ENCODE results near the gene MICU1. TPM values are rescaled to one million over a fixed set of nuclear protein-coding genes. Genes with fewer than 3 reads are reported as not detected.

MICU1 gene
- total RNA-seq, 2 donors from 2014 or later: 36.6 to 37.6 TPM

DNA sequence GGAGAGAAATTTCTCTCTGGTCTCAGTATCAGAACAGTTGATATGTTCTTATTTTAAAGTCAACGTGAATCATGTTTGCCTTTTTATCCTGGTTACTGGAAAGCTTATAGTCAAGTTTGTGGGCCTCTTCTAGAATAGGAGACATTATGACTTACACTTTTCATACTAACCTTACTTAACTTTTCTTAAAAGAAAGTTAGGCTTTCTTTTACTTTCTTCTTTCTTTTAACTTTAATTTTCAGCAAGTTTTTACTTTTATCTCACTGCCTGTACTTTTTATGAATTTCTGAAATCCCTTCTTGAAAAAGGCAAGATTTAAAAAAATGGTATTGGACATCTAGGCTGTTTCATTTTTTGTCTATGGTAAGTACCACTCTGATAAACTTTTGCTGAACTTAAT is 195.9 kb downstream of the MICU1 start:
- Mint-ChIP-seq H3K4me3 (no peak overlapping the region), H3K36me3 (ENCODE audit: insufficient read depth in 2 of 2) (no peaks in the 10 kb centered on the region), H3K27me3 (ENCODE audit: low read depth) (no peaks in the 10 kb centered on the region), H3K27ac (no peak overlapping the region), H3K4me1 (ENCODE audit: low read depth) (no peaks in the 10 kb centered on the region), H3K9me3 (no peaks in the 10 kb centered on the region)
- no peak for ATAC-seq (replicated peaks in 1 of 2)
- DNase-seq: no peak

DNA sequence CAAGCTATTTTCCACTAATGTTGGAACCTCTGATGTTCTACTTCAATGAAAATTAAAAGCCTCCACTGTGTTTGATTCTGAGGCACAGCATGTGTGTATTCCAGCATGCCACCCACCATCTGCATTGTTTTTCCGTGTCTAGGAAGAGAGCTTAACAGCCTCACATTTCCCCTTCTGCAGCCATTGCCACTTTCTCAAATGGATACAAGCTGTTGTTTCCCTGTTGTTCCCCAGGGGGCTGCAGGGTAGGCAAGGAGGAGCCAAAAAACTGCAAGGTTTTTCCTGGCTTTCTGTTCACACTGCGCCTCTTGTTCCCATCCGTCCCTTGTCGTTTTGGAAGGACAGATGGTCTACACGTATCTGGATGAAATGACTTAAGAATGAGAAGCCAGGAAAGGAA is 198.9 kb downstream of the MICU1 start:
- H3K4me1 Mint-ChIP-seq (ENCODE audit: low read depth): no peaks in the 10 kb centered on the region
- ATAC-seq (replicated peaks in 1 of 2) (no peak), DNase-seq (no peak)
- H3K27me3 Mint-ChIP-seq (ENCODE audit: low read depth): no peaks in the 10 kb centered on the region
- H3K36me3 Mint-ChIP-seq (ENCODE audit: insufficient read depth in 2 of 2): peaks cover 4 to 9% of the 10 kb centered on the region in 2 donors
- H3K4me3 Mint-ChIP-seq: no peak overlapping the region
- H3K9me3 Mint-ChIP-seq: peaks cover 0 to 4% of the 10 kb centered on the region in 2 donors
- H3K27ac Mint-ChIP-seq: no peak overlapping the region

DNA sequence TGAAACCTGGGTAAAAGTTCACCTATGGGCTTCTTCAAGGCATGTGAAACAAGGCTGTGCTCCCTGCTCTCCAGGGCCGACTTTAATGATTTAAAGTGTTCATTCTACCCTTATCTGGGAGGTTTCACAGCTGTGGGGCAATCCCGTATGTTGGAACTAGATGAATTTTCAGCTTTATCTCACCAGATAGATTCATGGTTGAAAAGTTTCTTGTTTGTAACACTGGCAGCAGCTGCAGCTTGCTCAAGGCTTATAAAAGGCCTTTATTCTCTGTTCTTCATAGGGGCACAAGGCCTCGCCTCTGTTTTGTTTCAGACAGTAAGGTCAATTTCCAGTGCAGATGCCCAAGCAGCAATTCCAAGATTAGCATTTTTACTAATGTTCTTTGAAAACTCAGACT is 200.7 kb downstream of the MICU1 start:
- Mint-ChIP-seq H3K36me3 (ENCODE audit: insufficient read depth in 2 of 2) (peaks cover 7 to 13% of the 10 kb centered on the region in 2 donors), H3K9me3 (peaks cover 0 to 4% of the 10 kb centered on the region in 2 donors), H3K27me3 (ENCODE audit: low read depth) (no peaks in the 10 kb centered on the region), H3K4me1 (ENCODE audit: low read depth) (no peaks in the 10 kb centered on the region), H3K4me3 (no peak overlapping the region), H3K27ac (no peak overlapping the region)
- DNase-seq (no peak), ATAC-seq (replicated peaks in 1 of 2) (no peak)

DNA sequence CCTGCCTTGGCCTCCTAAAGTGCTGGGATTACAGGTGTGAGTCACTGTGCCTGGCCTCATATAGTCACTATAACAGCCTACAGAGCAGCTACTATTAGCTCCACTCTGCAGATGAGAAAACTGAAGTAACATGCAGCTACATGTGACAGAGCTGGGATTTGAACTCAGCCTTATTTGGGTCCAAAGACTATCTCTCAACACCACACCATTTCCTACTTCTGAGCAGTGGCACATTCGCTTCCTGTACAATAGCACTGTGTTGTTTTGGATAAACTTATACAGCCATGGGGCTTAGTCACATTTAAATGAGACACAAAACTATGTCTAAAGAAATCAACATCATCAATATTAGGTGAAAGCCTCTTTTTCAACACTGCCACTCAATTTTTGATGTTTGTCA is 201.3 kb downstream of the MICU1 start:
- Mint-ChIP-seq H3K36me3 (ENCODE audit: insufficient read depth in 2 of 2) (peaks cover 7 to 13% of the 10 kb centered on the region in 2 donors), H3K27me3 (ENCODE audit: low read depth) (no peaks in the 10 kb centered on the region), H3K9me3 (peaks cover 0 to 4% of the 10 kb centered on the region in 2 donors), H3K4me3 (no peak overlapping the region), H3K27ac (no peak overlapping the region), H3K4me1 (ENCODE audit: low read depth) (no peaks in the 10 kb centered on the region)
- ATAC-seq (replicated peaks in 1 of 2) (no peak), DNase-seq (no peak)

DNA sequence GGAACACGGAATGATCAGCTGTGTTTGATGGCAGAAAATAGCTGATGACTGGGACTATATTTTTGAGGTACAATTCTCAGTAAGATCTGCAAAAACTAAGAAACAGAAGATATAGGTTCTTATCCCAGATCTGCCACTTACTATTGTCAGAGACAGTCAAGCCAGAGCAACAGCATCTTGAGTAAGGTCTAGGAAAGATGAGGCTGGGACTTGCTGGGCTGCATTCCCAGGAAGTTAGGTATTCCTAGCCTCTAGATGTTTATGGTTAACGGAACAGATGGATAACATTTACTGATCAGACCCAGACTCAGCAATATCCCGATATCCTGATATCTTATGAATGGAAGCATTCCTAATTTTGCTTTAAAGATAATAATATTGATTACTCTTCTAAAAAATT is 202.5 kb downstream of the MICU1 start:
- Mint-ChIP-seq H3K36me3 (ENCODE audit: insufficient read depth in 2 of 2) (peaks cover 7 to 13% of the 10 kb centered on the region in 2 donors), H3K4me1 (ENCODE audit: low read depth) (no peaks in the 10 kb centered on the region), H3K27me3 (ENCODE audit: low read depth) (no peaks in the 10 kb centered on the region), H3K27ac (no peak overlapping the region), H3K4me3 (no peak overlapping the region), H3K9me3 (peaks cover 0 to 4% of the 10 kb centered on the region in 2 donors)
- no peak for ATAC-seq (replicated peaks in 1 of 2)
- DNase-seq: no peak

DNA sequence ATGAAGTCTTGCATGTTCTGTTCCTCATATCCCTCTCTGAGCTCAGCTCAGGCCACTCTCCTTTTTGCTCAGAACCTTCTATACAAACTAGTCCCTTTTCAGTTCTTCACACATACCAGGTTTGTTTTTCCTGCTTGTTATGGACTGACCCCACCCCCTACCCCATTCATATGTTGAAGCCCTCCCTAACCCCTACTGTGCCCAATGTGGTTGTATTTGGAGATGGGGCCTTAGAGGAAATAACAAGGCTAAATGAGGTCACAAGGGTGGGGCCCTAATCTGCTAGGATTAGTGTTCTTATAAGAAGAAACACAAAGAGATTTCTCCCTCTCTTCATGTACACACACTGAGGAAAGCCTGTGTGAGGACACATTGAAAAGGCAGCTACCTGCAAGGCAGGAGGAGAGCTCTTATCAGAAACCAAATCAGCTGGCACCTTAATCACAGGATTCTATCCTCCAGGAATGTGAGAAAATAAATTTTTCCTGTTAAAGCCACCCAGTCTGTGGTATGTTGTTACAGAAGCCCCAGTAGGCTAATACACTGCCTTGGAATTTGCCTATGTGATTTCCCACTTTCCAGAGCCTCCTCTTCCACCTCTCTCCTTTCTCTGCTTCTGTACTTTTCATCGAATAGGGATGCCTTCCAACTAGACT is 203.9 kb downstream of the MICU1 start:
- DNase-seq (no peak), ATAC-seq (replicated peaks in 1 of 2) (no peak)
- H3K36me3 Mint-ChIP-seq (ENCODE audit: insufficient read depth in 2 of 2): peaks cover 7 to 13% of the 10 kb centered on the region in 2 donors
- no peak overlapping the region for H3K27ac Mint-ChIP-seq
- H3K4me3 Mint-ChIP-seq: no peak overlapping the region
- H3K27me3 Mint-ChIP-seq (ENCODE audit: low read depth): no peaks in the 10 kb centered on the region
- no peaks in the 10 kb centered on the region for H3K4me1 Mint-ChIP-seq (ENCODE audit: low read depth)
- peaks cover 0 to 4% of the 10 kb centered on the region in 2 donors for H3K9me3 Mint-ChIP-seq

DNA sequence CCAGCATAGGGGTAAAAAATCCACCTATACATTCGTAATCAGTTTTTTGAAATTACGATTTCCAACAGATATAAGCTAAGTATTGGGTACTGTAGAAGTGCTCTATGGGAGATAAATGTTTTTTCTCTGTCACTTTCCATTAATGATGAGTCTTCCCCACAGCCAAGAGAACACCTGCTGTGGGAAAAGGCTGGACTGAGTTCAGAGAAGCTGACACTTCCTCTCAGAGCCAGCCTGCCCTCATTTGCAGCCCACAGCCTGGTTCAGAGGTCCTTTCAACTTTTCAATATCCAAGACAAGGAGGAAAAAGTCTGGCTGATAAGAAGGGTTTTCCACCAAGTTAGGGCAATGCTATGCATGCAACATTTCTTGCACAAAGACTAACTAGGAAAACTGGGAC is 206.6 kb downstream of the MICU1 start:
- ATAC-seq (replicated peaks in 1 of 2) (no peak), DNase-seq (no peak)
- no peak overlapping the region for H3K27ac Mint-ChIP-seq
- H3K9me3 Mint-ChIP-seq: peaks cover 0 to 4% of the 10 kb centered on the region in 2 donors
- no peaks in the 10 kb centered on the region for H3K27me3 Mint-ChIP-seq (ENCODE audit: low read depth)
- H3K4me3 Mint-ChIP-seq: no peak overlapping the region
- no peaks in the 10 kb centered on the region for H3K4me1 Mint-ChIP-seq (ENCODE audit: low read depth)
- peaks cover 11 to 13% of the 10 kb centered on the region in 2 donors for H3K36me3 Mint-ChIP-seq (ENCODE audit: insufficient read depth in 2 of 2)

DNA sequence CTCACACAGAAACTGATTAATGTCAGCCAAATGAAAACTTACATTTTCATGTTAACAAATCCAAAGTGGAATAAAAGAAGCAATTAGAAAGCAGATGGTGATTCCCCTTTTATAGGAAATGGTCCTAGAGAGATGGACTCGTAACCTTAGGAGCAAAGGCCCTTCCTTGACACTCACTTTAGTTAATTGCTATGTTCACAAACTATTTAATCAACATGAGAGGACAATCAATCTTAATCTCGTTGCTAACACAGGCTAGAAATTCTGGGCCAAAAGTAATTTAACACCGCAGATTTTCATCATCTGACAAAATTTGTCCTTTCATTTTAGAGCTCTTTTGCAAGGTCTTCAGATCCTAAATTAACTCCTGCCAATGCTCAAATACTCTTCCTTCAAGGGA is 207.2 kb downstream of the MICU1 start:
- ATAC-seq (replicated peaks in 1 of 2) (no peak), DNase-seq (no peak)
- peaks cover 11 to 13% of the 10 kb centered on the region in 2 donors for H3K36me3 Mint-ChIP-seq (ENCODE audit: insufficient read depth in 2 of 2)
- peaks cover 0 to 4% of the 10 kb centered on the region in 2 donors for H3K9me3 Mint-ChIP-seq
- no peak overlapping the region for H3K27ac Mint-ChIP-seq
- no peaks in the 10 kb centered on the region for H3K27me3 Mint-ChIP-seq (ENCODE audit: low read depth)
- no peaks in the 10 kb centered on the region for H3K4me1 Mint-ChIP-seq (ENCODE audit: low read depth)
- H3K4me3 Mint-ChIP-seq: no peak overlapping the region

DNA sequence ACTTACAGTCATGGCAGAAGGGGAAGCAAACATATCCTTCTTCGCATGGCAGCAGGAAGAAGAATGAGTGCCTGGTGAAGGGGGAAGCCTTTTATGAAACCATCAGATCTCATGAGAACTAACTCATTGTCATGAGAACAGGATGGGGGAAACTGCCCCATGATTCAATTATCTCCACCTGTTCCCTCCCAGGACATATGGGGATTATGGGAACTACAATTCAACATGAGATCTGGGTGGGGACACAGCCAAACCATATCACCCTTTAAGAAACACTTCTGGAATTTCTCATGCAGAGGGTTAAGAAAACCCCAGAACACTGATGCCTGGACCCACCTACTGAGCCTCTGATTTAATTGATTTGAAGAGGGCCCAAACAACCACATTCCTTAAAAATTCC is 207.9 kb downstream of the MICU1 start:
- Mint-ChIP-seq H3K4me3 (no peak overlapping the region), H3K9me3 (peaks cover 0 to 2% of the 10 kb centered on the region in 2 donors), H3K4me1 (ENCODE audit: low read depth) (no peaks in the 10 kb centered on the region), H3K27me3 (ENCODE audit: low read depth) (no peaks in the 10 kb centered on the region), H3K36me3 (ENCODE audit: insufficient read depth in 2 of 2) (peaks cover 9 to 11% of the 10 kb centered on the region in 2 donors), H3K27ac (no peak overlapping the region)
- ATAC-seq (replicated peaks in 1 of 2) (no peak), DNase-seq (no peak)

DNA sequence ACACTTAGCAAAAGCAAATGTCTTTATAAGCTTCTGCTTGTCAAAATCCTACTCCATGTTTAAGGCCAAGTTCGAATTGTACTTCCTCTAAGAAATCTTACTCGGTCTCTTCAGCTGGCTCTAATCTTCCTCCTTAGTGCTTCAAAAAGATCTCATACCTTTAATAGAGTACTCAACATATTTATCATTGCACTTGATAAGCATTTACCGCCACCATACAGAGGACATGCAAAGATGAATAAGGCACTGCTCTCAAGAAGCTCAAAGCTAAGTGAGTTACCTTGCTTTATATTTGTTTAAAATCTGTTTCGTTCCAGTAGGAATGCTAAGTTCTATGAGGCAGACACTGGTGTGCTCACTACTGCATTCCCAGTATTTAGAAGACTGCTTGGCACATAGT is 209.2 kb downstream of the MICU1 start:
- ATAC-seq (replicated peaks in 1 of 2) (no peak), DNase-seq (no peak)
- Mint-ChIP-seq H3K27ac (no peak overlapping the region), H3K4me3 (no peak overlapping the region), H3K36me3 (ENCODE audit: insufficient read depth in 2 of 2) (peaks cover 3 to 6% of the 10 kb centered on the region in 2 donors), H3K4me1 (ENCODE audit: low read depth) (no peaks in the 10 kb centered on the region), H3K9me3 (no peaks in the 10 kb centered on the region), H3K27me3 (ENCODE audit: low read depth) (no peaks in the 10 kb centered on the region)

DNA sequence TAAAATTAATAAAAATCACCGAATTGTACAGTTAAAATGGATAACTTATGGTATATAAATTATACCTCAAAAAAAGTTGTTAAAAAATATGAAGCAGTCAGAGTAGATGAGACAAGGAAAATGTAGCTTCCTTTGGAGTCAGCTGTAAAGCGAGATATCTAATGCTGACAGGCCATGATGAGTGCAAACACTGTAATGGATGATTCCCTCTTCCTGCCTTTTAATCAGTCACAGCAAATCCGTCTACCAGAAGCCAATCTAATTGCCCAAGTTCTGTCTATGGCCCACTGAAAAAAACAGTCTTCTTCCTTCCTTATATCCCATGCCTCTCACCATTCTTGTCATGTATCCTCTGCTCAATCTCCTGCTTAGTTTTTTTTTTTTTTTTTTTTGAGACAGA is 211.2 kb downstream of the MICU1 start:
- no peaks in the 10 kb centered on the region for H3K27me3 Mint-ChIP-seq (ENCODE audit: low read depth)
- H3K36me3 Mint-ChIP-seq (ENCODE audit: insufficient read depth in 2 of 2): peaks cover 0 to 4% of the 10 kb centered on the region in 2 donors
- no peak overlapping the region for H3K27ac Mint-ChIP-seq
- no peaks in the 10 kb centered on the region for H3K4me1 Mint-ChIP-seq (ENCODE audit: low read depth)
- H3K4me3 Mint-ChIP-seq: no peak overlapping the region
- H3K9me3 Mint-ChIP-seq: no peaks in the 10 kb centered on the region
- no peak for ATAC-seq (replicated peaks in 1 of 2)
- no peak for DNase-seq

DNA sequence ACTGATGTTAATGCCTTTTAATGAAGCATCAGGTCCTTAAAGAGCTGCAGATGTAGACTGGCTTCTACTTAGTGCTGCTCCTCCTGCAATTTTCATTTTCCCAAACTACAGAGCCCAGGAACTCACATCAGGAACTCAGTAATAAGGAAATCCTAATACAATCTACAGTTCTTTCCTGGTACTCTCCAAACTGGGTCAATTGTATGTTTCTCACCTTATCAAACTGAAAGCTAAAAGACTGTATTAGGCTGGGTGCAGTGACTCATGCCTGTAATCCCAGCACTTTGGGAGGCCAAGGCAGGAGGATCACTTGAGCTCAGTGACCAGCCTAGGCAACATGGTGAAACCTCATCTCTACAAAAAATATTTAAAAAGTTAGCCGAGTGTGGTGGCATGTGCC is 216.7 kb downstream of the MICU1 start:
- DNase-seq: no peak
- no peaks in the 10 kb centered on the region for H3K27me3 Mint-ChIP-seq (ENCODE audit: low read depth)

DNA sequence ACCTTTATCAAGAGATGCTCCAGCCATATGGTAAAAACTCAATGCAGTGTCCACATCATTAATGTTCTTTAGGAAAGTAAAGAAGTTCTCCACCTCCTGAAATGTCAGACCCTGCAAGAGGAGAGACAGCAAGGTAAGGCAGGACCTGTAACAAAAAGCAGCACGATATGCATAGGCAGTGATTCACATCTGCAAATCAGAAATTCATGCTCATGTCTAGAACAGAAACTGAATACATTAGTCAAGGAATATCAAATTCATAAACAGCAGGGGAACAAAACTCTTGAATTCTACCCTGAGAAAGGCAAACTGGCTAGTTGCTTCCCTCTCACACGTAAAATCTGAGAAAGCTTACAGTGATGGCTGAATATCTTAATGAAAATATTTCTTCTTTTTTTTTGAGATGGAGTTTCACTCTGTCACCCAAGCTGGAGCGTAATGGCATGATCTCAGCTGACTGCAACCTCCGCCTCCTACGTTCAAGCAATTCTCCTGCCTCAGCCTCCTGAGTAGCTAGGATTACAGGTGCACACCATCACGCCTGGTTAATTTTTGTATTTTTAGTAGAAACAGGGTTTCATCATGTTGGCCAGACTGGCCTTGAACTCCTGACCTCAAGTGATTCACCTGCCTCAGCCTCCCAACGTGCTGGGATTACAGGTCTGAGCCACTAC is 217.8 kb downstream of the MICU1 start:
- Mint-ChIP-seq H3K9me3 (no peaks in the 10 kb centered on the region), H3K4me3 (no peak overlapping the region), H3K27me3 (ENCODE audit: low read depth) (no peaks in the 10 kb centered on the region), H3K36me3 (ENCODE audit: insufficient read depth in 2 of 2) (no peaks in the 10 kb centered on the region), H3K4me1 (ENCODE audit: low read depth) (no peaks in the 10 kb centered on the region), H3K27ac (no peak overlapping the region)
- DNase-seq: no peak
- ATAC-seq (replicated peaks in 1 of 2): no peak

More for the DNA sequence above, 216.7 kb downstream of the MICU1 start:
- H3K36me3 Mint-ChIP-seq (ENCODE audit: insufficient read depth in 2 of 2): no peaks in the 10 kb centered on the region
- H3K27ac Mint-ChIP-seq: no peak overlapping the region
- no peaks in the 10 kb centered on the region for H3K9me3 Mint-ChIP-seq
- no peaks in the 10 kb centered on the region for H3K4me1 Mint-ChIP-seq (ENCODE audit: low read depth)
- ATAC-seq (replicated peaks in 1 of 2): no peak
- H3K4me3 Mint-ChIP-seq: no peak overlapping the region

DNA sequence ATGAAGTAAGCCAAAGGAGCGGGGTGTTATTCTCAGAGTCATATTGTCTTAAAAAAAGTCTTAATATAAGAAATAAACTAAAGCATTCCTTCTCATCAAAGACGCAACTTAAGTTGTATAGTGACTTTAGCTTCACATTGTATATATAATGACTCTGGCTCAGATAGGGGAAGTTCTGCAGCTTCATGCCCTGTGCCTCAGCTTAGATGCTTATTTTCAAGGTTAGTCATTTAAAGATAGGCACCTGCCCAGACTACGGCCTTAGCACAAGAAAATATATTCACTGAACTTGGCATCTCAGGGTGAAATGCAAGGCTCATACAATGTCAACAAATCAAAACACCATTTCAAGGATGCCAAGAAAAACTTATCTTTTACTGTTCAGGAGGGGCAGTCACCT is 218.4 kb downstream of the MICU1 start:
- ATAC-seq (replicated peaks in 1 of 2): no peak
- H3K9me3 Mint-ChIP-seq: no peaks in the 10 kb centered on the region
- H3K27me3 Mint-ChIP-seq (ENCODE audit: low read depth): no peaks in the 10 kb centered on the region

More for the DNA sequence above, 218.4 kb downstream of the MICU1 start:
- Mint-ChIP-seq H3K4me3 (no peak overlapping the region), H3K36me3 (ENCODE audit: insufficient read depth in 2 of 2) (peaks cover 0 to under 1% of the 10 kb centered on the region in 2 donors), H3K27ac (no peak overlapping the region), H3K4me1 (ENCODE audit: low read depth) (no peaks in the 10 kb centered on the region)
- no peak for DNase-seq
